ENCODE data around the gene RUNX2.

DNA sequence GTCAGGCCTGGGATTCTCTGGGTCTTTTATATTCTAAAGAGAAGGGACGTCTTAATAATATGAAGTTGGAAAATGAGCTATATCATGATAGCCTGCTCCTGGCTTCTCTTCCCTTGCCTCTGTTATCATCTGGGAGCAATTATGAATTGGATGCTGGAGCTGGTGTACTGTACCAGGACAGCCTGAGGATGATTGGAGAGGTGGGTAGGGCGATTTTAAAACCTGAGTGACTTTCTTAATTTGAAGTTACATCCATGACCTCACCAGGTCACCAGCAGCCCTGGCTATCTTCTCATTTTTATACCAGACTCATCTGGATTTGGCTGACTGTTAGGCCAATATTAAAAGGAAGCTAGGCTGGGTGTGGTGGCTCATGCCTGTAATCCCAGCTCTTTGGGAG lies 369.9 kb downstream of the RUNX2 start:
- TF ChIP-seq TOX (CRISPR knock-in tag; IDR thresholded peaks at IDR 0.05; ENCODE audit: borderline replicate concordance): no peak
- TF ChIP-seq ZNF8 (CRISPR knock-in tag; IDR thresholded peaks at IDR 0.05): no peak
- TF ChIP-seq CSDC2 (CRISPR knock-in tag; IDR thresholded peaks at IDR 0.05): no peak
- TF ChIP-seq ARNTL (CRISPR knock-in tag; IDR thresholded peaks at IDR 0.05; ENCODE audit: borderline replicate concordance, low read depth): no peak
- TF ChIP-seq, protein P1, sequence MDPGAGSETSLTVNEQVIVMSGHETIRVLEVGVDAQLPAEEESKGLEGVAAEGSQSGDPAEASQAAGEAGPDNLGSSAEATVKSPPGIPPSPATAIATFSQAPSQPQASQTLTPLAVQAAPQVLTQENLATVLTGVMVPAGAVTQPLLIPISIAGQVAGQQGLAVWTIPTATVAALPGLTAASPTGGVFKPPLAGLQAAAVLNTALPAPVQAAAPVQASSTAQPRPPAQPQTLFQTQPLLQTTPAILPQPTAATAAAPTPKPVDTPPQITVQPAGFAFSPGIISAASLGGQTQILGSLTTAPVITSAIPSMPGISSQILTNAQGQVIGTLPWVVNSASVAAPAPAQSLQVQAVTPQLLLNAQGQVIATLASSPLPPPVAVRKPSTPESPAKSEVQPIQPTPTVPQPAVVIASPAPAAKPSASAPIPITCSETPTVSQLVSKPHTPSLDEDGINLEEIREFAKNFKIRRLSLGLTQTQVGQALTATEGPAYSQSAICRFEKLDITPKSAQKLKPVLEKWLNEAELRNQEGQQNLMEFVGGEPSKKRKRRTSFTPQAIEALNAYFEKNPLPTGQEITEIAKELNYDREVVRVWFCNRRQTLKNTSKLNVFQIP (CRISPR knock-in tag; IDR thresholded peaks at IDR 0.05; ENCODE audit: borderline replicate concordance, low read depth): no peak
- no peak for TF ChIP-seq ISL1 (CRISPR knock-in tag; IDR thresholded peaks at IDR 0.05)
- TF ChIP-seq, protein P2, sequence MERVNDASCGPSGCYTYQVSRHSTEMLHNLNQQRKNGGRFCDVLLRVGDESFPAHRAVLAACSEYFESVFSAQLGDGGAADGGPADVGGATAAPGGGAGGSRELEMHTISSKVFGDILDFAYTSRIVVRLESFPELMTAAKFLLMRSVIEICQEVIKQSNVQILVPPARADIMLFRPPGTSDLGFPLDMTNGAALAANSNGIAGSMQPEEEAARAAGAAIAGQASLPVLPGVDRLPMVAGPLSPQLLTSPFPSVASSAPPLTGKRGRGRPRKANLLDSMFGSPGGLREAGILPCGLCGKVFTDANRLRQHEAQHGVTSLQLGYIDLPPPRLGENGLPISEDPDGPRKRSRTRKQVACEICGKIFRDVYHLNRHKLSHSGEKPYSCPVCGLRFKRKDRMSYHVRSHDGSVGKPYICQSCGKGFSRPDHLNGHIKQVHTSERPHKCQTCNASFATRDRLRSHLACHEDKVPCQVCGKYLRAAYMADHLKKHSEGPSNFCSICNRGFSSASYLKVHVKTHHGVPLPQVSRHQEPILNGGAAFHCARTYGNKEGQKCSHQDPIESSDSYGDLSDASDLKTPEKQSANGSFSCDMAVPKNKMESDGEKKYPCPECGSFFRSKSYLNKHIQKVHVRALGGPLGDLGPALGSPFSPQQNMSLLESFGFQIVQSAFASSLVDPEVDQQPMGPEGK (CRISPR knock-in tag; IDR thresholded peaks at IDR 0.05; ENCODE audit: borderline replicate concordance): no peak
- no peak for TF ChIP-seq GLIS3 (CRISPR knock-in tag; IDR thresholded peaks at IDR 0.05)
